HEK293 (cell line): Measurements from ENCODE around the gene CCL18.
"Not testable (repeated sequence)": the region's sequence is repeated elsewhere in the genome, so short reads cannot be mapped to it uniquely, and the experiment has no call there.

Source experiments
- CTCF ChIA-PET: fragments of 350-600 bp; formaldehyde crosslinking; extraction: SDS; loops from one replicate; lab custom pipeline; 2021; ENCODE audit warnings: antibody characterized with exemption; lab: Yijun Ruan, JAX
- POLR2A ChIA-PET: fragments of 300-600 bp; formaldehyde crosslinking; extraction: SDS; loops from one replicate; lab custom pipeline; 2020; ENCODE audit warnings: antibody characterized with exemption, inconsistent platforms; lab: Yijun Ruan, JAX
- H3K27ac ChIP-seq: fragments of 200-500 bp; sonication (Bioruptor generic); 2 replicates; pipeline ENCODE4 v1.5.1; 2014; ENCODE audit warnings: low read depth, low read length, control low read depth, inconsistent platforms; ENCODE audit errors: extremely low read depth
- H3K36me3 ChIP-seq, 2 experiments: fragments of 200-500 bp in 1 of 2; sonication (Bioruptor generic) in 1 of 2; 1 replicate in 1 of 2; 2 replicates in 1 of 2; pipeline ENCODE4 v1.5.1; 2014 to 2017; ENCODE audit warnings: inconsistent platforms in 2 of 2, low read length in 2 of 2; ENCODE audit not compliant: control insufficient read depth in 2 of 2, insufficient read depth in 1 of 2
- H3K4me1 ChIP-seq: fragments of 200-500 bp; sonication (Bioruptor generic); 2 replicates; pipeline ENCODE4 v1.5.1; 2014; ENCODE audit warnings: mild to moderate bottlenecking, low read length, inconsistent platforms; ENCODE audit not compliant: control insufficient read depth, insufficient read depth
- H3K4me3 ChIP-seq: 2 replicates; pipeline ENCODE4 v1.5.1; 2011; ENCODE audit warnings: low read depth, mild to moderate bottlenecking, control low read depth, low read length, moderate library complexity
- H3K9me3 ChIP-seq: fragments of 200-500 bp; sonication (Bioruptor generic); 2 replicates; pipeline ENCODE4 v1.5.1; 2014; ENCODE audit warnings: low read depth, low read length, inconsistent platforms; ENCODE audit not compliant: control insufficient read depth, insufficient read depth
- ATF2 ChIP-seq: fragments of 450-650 bp; formaldehyde crosslinking; IDR thresholded peaks from 2 replicates; pipeline ENCODE4 v1.5.1; 2016; ENCODE audit warnings: missing biosample characterization, missing genetic modification characterization, low read depth
- BCL11A ChIP-seq: fragments of 450-650 bp; formaldehyde crosslinking; IDR thresholded peaks from 2 replicates; pipeline ENCODE4 v1.5.1; 2016; ENCODE audit warnings: low read depth, missing biosample characterization, missing genetic modification characterization
- FEZF1 ChIP-seq: fragments of 450-650 bp; formaldehyde crosslinking; IDR thresholded peaks from 2 replicates; pipeline ENCODE4 v1.5.1; 2016; ENCODE audit warnings: missing biosample characterization, missing genetic modification characterization
- KLF9 ChIP-seq: fragments of 450-650 bp; formaldehyde crosslinking; IDR thresholded peaks from 2 replicates; pipeline ENCODE4 v1.5.1; 2016; ENCODE audit warnings: missing biosample characterization, missing genetic modification characterization, low read depth
- SP7 ChIP-seq: fragments of 450-650 bp; formaldehyde crosslinking; IDR thresholded peaks from 2 replicates; pipeline ENCODE4 v1.5.1; 2016; ENCODE audit warnings: missing biosample characterization, missing genetic modification characterization
- ZBTB21 ChIP-seq: fragments of 450-650 bp; formaldehyde crosslinking; IDR thresholded peaks from 2 replicates; pipeline ENCODE4 v1.5.1; 2017; ENCODE audit warnings: missing biosample characterization, missing genetic modification characterization
- ZEB2 ChIP-seq: fragments of 450-650 bp; formaldehyde crosslinking; IDR thresholded peaks from 2 replicates; pipeline ENCODE4 v1.5.1; 2016; ENCODE audit warnings: missing biosample characterization, missing genetic modification characterization
- ZNF157 ChIP-seq: fragments of 450-650 bp; formaldehyde crosslinking; IDR thresholded peaks from 2 replicates; pipeline ENCODE4 v1.5.1; 2016; ENCODE audit warnings: missing biosample characterization, missing genetic modification characterization
- ZNF248 ChIP-seq: fragments of 450-650 bp; formaldehyde crosslinking; IDR thresholded peaks from 2 replicates; pipeline ENCODE4 v1.5.1; 2017; ENCODE audit warnings: missing biosample characterization, missing genetic modification characterization
- ZNF274 ChIP-seq, 2 experiments: fragments of 200-500 bp in 1 of 2; fragments of 450-650 bp in 1 of 2; sonication (Bioruptor generic) in 1 of 2; formaldehyde crosslinking in 1 of 2; IDR thresholded peaks; 2 replicates each; pipeline versions ENCODE4 v1.5.1 to v1.6.1; 2014 to 2016; ENCODE audit warnings: borderline replicate concordance in 1 of 2, inconsistent platforms in 1 of 2, low read length in 1 of 2, missing biosample characterization in 1 of 2, missing genetic modification characterization in 1 of 2
- ZNF366 ChIP-seq: fragments of 450-650 bp; formaldehyde crosslinking; conservative IDR thresholded peaks from 2 replicates; pipeline ENCODE4 v1.5.1; 2016; ENCODE audit warnings: missing biosample characterization, missing genetic modification characterization
- ZNF473 ChIP-seq: fragments of 450-650 bp; formaldehyde crosslinking; IDR thresholded peaks from 2 replicates; pipeline ENCODE4 v1.5.1; 2017; ENCODE audit warnings: missing biosample characterization, missing genetic modification characterization
- ZNF558 ChIP-seq: fragments of 450-650 bp; formaldehyde crosslinking; IDR thresholded peaks from 2 replicates; pipeline ENCODE4 v1.5.1; 2016; ENCODE audit warnings: missing biosample characterization, missing genetic modification characterization
- ZNF596 ChIP-seq: fragments of 450-650 bp; IDR thresholded peaks from 2 replicates; pipeline ENCODE4 v1.5.0; 2018; ENCODE audit warnings: missing biosample characterization, mild to moderate bottlenecking, missing genetic modification characterization, moderate library complexity
- ZNF629 ChIP-seq: fragments of 450-650 bp; formaldehyde crosslinking; IDR thresholded peaks from 2 replicates; pipeline ENCODE4 v1.5.1; 2017; ENCODE audit warnings: missing biosample characterization, missing genetic modification characterization
- ZNF843 ChIP-seq: fragments of 450-650 bp; formaldehyde crosslinking; IDR thresholded peaks from 2 replicates; pipeline ENCODE4 v1.5.1; 2016; ENCODE audit warnings: missing biosample characterization, missing genetic modification characterization

The CCL18 gene

GRCh38 chr17:36112572-36112971 lies 48.5 kb downstream of the CCL18 start:
- Histone ChIP-seq H3K36me3 (no peaks in the 10 kb centered on the region), H3K4me1 (peaks cover under 1% of the 10 kb centered on the region; the same call in 1 of the 2 replicates), H3K9me3 (no peaks in the 10 kb centered on the region), H3K4me3 (no peak overlapping the region), H3K27ac (no peak overlapping the region)
- ChIA-PET POLR2A (no interaction called here), CTCF (interaction anchor here (0.7 to 3.8 kb wide), 3 partner anchors 10 to 40 kb away, joined by 3 to 41 read pairs (median 3); no protein-coding TSS in a partner anchor)
- TF ChIP-seq ZNF596 (tag by site-specific recombination) (no peak), ZNF274 (IDR thresholded peaks at IDR 0.05; ENCODE audit: low read length) (no peak), ZNF274 (tag by site-specific recombination; IDR thresholded peaks at IDR 0.05; ENCODE audit: borderline replicate concordance) (peak; percentile 73)

- H3K27ac ChIP-seq, H3K36me3 ChIP-seq, H3K4me3 ChIP-seq, H3K4me1 ChIP-seq, POLR2A ChIA-PET, H3K9me3 ChIP-seq: not testable (repeated sequence)
- peak; percentile 99 for TF ChIP-seq ZNF157 (tag by site-specific recombination)
- CTCF ChIA-PET: interaction anchor here (0.7 to 3.8 kb wide), 2 partner anchors 36 to 370 kb away, joined by 3 to 41 read pairs; no protein-coding TSS in a partner anchor
Observed at GRCh38 chr17:36113131-36113530, 49.1 kb downstream of the CCL18 start.

GRCh38 chr17:36114971-36115648 lies 51.0 kb downstream of the CCL18 start:
- TF ChIP-seq ZNF473 (tag by site-specific recombination): peak; percentile 58; the same call in 1 of the 2 replicates
- CTCF ChIA-PET: interaction anchor here (2.7 kb wide), 1 partner anchor 33 kb away, joined by 11 read pairs; no protein-coding TSS in a partner anchor
- H3K9me3 ChIP-seq, H3K27ac ChIP-seq, H3K4me1 ChIP-seq, H3K4me3 ChIP-seq, H3K36me3 ChIP-seq, POLR2A ChIA-PET: not testable (repeated sequence)

- H3K4me3 ChIP-seq, H3K27ac ChIP-seq, H3K36me3 ChIP-seq, POLR2A ChIA-PET: not testable (repeated sequence)
- CTCF ChIA-PET: interaction anchor here (2.7 kb wide), 1 partner anchor 33 kb away, joined by 11 read pairs; no protein-coding TSS in a partner anchor
- TF ChIP-seq KLF9 (0 out of 2 replicates have a peak, but pooled peaks have one; percentile 14), ZNF558 (tag by site-specific recombination) (0 out of 2 replicates have a peak, but pooled peaks have one; percentile 28), ZEB2 (0 out of 2 replicates have a peak, but pooled peaks have one; percentile 16), ZBTB21 (tag by site-specific recombination) (peak; percentile 78), ZNF629 (tag by site-specific recombination) (peak; percentile 85), ZNF366 (tag by site-specific recombination) (peak; percentile 33; the same call in 1 of the 2 replicates), ZNF843 (peak; percentile 37; the same call in 1 of the 2 replicates), ATF2 (peak; percentile 94), SP7 (tag by site-specific recombination) (peak; percentile 89), BCL11A (tag by site-specific recombination) (peak; percentile 16; the same call in 1 of the 2 replicates), ZNF248 (0 out of 2 replicates have a peak, but pooled peaks have one; percentile 16), FEZF1 (tag by site-specific recombination) (0 out of 2 replicates have a peak, but pooled peaks have one; percentile 39)
- TF ChIP-seq, all 188 proteins: peak for 12; not testable (repeated sequence) for 176
- H3K9me3 ChIP-seq, H3K4me1 ChIP-seq: not testable (repeated sequence)
Observed at GRCh38 chr17:36115649-36115977, 51.5 kb downstream of the CCL18 start.
